ENCODE results near the gene TMEM163.

GRCh38 chr2:134685967-134686366, 32.8 kb downstream of the TMEM163 start:
- TF ChIP-seq IRF2 (CRISPR knock-in tag; IDR thresholded peaks at IDR 0.05; ENCODE audit: borderline replicate concordance, low read depth) (no peak), CREM (CRISPR knock-in tag; IDR thresholded peaks at IDR 0.05) (no peak), TEAD4 (CRISPR knock-in tag; IDR thresholded peaks at IDR 0.05) (no peak), TCF7 (CRISPR knock-in tag; IDR thresholded peaks at IDR 0.05; ENCODE audit: low read depth) (no peak)

Measured in WTC11 (cell line).